ENCODE data around the gene CIDEA. TPM values are rescaled to one million over a fixed set of nuclear protein-coding genes. Genes with fewer than 3 reads are reported as not detected.
A peak's percentile ranks its signal among the peaks of the same experiment; 100 is the strongest.

CIDEA gene
- polyA plus RNA-seq, 1 experiment, result 0.17 TPM

GRCh38 chr18:12324991-12325725 is 71.0 kb downstream of the CIDEA start:
- ChIA-PET POLR2A (interaction anchor here (1.1 to 1.4 kb wide), 2 partner anchors 9 to 45 kb away, joined by 3 read pairs; no protein-coding TSS in a partner anchor), CTCF (no interaction called here)
- Histone ChIP-seq H3K27me3 (ENCODE audit: control insufficient read depth, insufficient read depth, low read length) (no peaks in the 10 kb centered on the region), H3K4me3 (ENCODE audit: low read depth, low read length) (no peak overlapping the region), H3K27ac (ENCODE audit: low read depth, low read length) (no peak overlapping the region), H3K9me3 (ENCODE audit: control insufficient read depth, insufficient read depth, low read length) (peaks cover 11% of the 10 kb centered on the region)
- no peak for TF ChIP-seq CTCF (IDR thresholded peaks at IDR 0.05; ENCODE audit: low read depth, low read length)
- no peak for DNase-seq (ENCODE audit: low read depth, low spot score)

- TF ChIP-seq CTCF (IDR thresholded peaks at IDR 0.05; ENCODE audit: low read depth, low read length), result no peak
- ChIA-PET POLR2A (interaction anchor here (0.6 to 1.1 kb wide), 2 partner anchors 45 to 55 kb away, joined by 3 read pairs; no protein-coding TSS in a partner anchor), CTCF (no interaction called here)
- DNase-seq (ENCODE audit: low read depth, low spot score), result no peak
- no peaks in the 10 kb centered on the region for H3K27me3 ChIP-seq (ENCODE audit: control insufficient read depth, insufficient read depth, low read length)
- H3K27ac ChIP-seq (ENCODE audit: low read depth, low read length), result no peak overlapping the region
- H3K9me3 ChIP-seq (ENCODE audit: control insufficient read depth, insufficient read depth, low read length), result peaks cover 11% of the 10 kb centered on the region
- no peak overlapping the region for H3K4me3 ChIP-seq (ENCODE audit: low read depth, low read length)
Observed at GRCh38 chr18:12325726-12326245, 71.6 kb downstream of the CIDEA start.

GRCh38 chr18:12326711-12327460 is 72.7 kb downstream of the CIDEA start:
- peak overlapping the region; percentile 61 for H3K27ac ChIP-seq (ENCODE audit: low read depth, low read length)
- DNase-seq (ENCODE audit: low read depth, low spot score), result no peak
- H3K4me3 ChIP-seq (ENCODE audit: low read depth, low read length), result no peak overlapping the region
- ChIA-PET CTCF (interaction anchor here (0.9 to 2.6 kb wide), 9 partner anchors 9 to 672 kb away, joined by 3 to 37 read pairs (median 8); no protein-coding TSS in a partner anchor), POLR2A (interaction anchor here (0.9 to 2.5 kb wide), 4 partner anchors 11 to 50 kb away, joined by 3 to 11 read pairs (median 8); partner anchors contain the start of genes AFG3L2 and TUBB6)
- peaks cover 11% of the 10 kb centered on the region for H3K9me3 ChIP-seq (ENCODE audit: control insufficient read depth, insufficient read depth, low read length)
- no peaks in the 10 kb centered on the region for H3K27me3 ChIP-seq (ENCODE audit: control insufficient read depth, insufficient read depth, low read length)
- no peak for TF ChIP-seq CTCF (IDR thresholded peaks at IDR 0.05; ENCODE audit: low read depth, low read length)

Small RNAs within 50 kb of the gene (small RNA-seq; reads per million reads assigned to genes)
- gene RNU6-170P (ENCODE audit: insufficient read length, low read depth), result not detected

Other genes starting within 250 kb of the CIDEA start
- not detected in 2 replicates for gene ANKRD62, start 160.5 kb upstream of the CIDEA start, polyA plus RNA-seq (2011; rRNA removed)
- 398 and 553 TPM in 2 replicates for gene TUBB6, start 53.9 kb downstream of the CIDEA start, polyA plus RNA-seq (2011; rRNA removed)
- gene AFG3L2, start 122.9 kb downstream of the CIDEA start, polyA plus RNA-seq (2011; rRNA removed), result 30.3 and 38.0 TPM in 2 replicates
- 4.7 and 6.0 TPM in 2 replicates for gene PRELID3A, start 153.6 kb downstream of the CIDEA start, polyA plus RNA-seq (2011; rRNA removed)